ENCODE results near the gene NDP. TPM values are rescaled to one million over a fixed set of nuclear protein-coding genes. Genes with fewer than 3 reads are reported as not detected.
"Not testable (repeated sequence)": the region's sequence is repeated elsewhere in the genome, so short reads cannot be mapped to it uniquely, and the experiment has no call there.

Gene NDP
- total RNA-seq, 1 donor from 2014 or later = not detected

DNA sequence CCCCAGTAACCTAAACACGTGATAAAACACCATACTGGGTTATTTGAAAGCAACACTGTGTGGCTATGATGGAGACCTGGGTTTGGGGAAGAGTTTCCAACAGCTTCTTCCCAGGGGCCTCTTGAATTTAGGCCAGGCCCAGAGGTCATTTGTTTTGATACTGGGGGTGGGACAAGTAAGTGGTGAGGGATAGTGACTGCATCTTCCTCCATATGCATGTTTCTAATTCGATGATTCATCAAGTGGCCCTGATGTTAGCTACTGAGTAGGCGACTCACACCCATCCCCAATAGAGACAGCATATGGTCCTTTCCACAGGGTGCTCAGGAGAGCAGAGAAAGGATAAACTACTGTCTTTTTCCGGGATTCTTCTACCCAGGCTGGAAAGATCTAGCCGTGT lies 2.7 kb downstream of the NDP start:
- no peak for ATAC-seq

DNA sequence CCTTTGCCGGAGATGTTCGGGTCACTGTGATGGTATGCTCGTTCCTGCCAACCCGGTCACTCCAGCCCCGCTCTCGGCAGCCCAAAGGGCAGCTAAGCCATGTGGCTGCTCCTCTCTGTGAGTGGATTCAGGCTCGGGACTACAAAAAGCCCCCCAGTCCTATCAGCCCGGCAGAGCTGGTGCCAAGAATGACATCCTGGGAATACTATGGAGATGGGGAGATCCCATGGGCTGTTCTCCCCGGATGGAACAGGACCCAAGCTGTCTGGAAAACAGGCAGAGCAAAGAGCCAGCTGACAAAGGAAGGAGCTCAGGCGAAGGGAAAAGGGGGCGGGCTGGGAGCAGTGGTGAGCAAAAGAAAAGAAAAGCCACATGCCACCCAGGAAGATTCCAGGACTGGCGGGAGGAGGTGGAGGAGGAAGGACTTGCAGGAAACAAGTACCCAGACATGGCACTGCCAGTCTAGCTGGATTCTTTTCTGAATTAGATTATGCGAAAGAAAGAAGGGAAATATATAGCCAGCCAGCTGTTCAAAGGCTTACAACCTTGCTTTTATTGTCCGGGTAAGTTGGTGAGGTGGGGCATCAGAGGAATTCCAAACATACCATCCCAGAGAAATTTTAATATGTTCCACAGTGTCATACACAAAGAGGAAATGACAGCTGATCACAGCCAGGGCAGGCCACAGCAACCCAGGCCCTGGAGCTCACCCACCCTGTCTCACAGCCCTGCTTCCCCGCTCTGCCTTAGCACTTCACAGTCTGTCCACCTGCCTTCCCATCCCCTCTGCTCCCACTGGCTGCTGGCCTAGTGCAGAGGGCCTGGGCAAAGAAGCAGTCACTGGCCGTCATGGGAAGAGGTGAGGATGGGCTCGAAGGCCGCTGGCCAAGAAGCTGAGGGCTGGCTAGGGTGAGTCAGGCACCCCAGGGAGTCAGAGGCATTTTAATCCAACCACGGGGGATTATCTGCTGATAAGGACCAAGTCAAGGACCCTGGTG lies 3.4 kb downstream of the NDP start:
- ATAC-seq = no peak

DNA sequence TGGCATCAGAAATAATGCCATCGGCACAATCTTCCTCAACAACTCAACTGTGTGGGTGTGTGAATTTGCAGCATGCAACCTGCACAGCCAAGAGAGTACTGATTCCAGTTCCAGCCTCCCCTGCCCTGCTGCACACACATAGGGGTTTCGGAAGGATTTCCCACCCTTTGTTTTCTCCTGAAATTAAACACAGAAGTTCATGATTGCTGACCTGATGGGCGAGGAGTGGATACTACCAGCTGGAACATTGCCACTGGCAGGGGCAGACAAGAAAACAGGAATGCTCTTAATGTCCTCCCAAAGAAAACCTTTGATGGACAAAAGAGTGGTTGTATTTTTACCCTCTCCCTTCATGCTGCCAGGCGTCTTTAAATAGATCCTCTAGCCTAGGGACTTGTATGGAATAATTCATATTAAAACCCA lies 4.8 kb downstream of the NDP start:
- no peak for ATAC-seq

DNA sequence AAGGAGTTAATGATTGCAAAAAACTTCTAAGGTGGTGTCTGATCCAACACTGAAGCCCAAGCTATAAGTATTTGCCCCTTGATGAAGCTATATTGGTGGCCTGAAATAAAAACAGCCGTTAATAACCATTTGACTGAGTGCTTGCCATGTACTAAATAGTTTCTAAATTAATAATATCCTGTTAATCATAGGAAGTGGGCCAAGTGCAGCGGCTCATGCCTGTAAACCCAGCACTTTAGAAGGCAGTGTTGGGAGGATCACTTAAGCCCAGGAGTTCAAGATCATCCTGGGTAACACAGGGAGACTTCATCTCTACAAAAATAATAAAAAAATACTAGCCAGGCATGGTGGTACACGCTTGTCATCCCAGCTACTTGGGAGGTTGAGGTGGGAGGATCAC lies 8.3 kb downstream of the NDP start:
- no peak for ATAC-seq

DNA sequence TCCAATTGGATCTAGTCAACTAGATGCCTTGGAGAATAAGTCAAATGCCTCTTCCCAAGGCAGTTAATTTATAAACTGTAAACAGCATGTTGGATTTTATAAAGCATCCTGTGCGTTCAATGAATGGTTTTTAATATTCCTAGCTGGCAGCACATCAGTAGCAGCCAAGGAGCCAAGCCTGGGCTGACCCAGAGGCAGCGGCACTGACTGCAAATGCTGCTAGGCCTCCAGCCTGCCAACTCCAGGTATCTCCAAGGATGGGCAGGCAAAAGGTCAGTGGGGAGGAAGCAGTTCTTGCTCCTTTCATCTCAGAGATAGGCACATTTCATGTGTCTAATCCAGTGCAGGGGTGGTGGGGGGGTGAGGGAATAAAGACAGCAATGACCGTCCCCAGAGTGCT lies 9.5 kb downstream of the NDP start:
- ATAC-seq = no peak

DNA sequence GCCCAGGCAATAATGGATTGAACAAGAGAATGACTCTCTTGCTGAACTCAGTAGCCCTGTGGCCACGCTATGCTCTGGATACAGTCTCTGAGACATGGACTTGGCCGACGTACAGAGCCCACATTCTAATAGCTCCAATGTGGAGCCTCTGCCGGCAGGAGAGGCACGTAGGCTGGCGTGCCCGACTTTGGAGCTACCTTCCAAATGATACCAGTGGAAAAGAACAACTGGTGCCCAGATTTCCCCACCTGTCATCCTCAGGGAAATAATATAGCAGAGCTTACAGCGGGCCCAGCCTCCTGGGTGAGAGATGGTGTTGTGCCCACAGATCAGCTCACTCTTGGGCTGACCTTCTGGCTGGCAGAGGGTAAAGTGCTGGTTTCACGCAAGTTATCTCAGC lies 10.6 kb downstream of the NDP start:
- no peak for ATAC-seq

DNA sequence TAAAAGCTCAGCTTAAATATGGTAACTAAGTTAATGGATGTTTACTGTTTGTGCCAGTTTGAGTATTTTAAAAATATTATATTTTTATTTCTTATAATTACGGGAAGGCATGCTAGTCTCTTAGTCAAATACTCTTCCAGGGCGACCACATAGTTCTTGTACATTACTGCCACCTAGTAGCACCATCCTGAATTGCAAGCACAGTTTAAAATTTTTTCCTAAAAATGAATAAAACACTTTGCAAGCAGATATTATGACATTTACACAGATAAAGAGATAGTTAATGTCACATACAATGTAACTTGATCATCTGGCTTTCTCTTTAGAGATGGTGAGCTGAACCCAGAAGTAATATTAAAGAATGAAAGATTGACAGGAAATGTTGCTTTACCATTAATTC lies 11.5 kb downstream of the NDP start:
- no peak for ATAC-seq

DNA sequence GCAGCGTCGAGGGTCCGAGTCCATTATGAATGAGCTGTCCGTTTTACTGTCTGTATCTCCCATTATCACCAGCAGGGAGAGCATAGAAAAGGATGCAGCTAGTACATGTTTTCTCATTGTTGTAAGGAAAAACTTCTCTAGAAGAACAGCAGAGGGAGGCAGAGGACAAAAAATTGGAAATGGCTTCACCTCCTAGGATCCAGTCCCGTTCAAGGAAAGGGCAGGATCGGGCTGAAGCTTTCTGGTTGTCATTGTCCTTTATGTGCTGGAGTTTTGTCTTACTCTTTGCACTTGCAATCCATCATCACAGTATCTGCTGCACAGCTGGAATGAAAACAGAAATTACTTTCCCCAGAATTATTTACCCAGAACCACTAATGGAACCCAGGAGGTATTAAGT lies 14.7 kb downstream of the NDP start:
- peak; percentile 86 for ATAC-seq

DNA sequence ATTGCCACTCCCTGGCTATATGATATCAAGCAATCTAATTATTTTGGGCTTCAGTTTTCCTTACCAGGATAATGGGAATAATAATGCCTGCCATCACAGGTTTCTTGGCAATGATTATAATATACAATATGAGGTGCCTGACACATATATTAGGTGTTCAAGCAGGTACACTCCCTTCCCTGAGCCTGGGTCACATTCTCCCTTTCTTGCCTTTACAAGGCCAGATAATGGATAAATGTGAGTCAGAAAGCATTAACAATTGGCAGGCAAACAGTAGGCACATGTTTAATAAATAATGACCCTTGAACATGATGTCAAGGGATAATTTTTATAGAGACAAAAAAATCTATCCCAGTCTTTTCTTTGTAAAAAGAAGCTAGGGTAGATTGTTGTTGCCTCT lies 17.2 kb downstream of the NDP start:
- no peak for ATAC-seq

DNA sequence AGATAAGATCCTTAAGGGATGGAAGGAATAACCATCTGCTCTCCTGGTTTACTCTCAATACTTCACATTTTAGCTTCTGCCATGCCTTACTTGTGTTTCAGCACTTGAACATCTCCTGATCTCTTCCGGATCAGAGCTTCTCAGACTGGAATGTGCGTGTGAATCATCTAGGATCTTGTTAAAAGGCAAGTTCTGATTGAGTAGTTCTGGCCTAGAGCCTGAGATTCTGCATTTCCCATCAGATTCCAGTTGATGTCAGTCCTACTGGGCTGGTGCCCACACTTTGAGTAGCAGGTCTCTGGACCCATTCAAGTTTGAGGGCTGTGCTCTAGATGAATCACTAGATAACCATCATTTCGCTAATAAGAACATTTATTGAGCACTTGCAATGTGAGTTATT lies 20.0 kb downstream of the NDP start:
- ATAC-seq = no peak

DNA sequence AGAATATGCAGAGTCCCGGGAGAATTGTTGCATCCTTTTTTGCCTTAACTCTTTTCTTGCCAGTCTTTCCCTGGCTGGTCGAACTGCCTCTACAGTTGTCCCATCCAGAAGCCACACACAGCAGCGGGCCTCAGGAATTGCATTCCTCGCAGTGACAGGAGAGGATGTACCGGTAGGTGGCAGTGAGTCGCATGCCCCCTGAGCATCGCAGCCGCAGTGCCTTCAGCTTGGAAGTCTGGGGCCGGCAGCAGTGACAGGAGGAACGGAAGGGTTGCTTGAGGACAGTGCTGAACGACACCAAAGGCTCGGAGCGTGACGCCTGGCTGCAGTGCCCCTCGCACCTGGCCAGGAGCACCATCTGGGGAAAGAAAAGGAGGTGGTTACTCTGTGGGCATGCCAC lies 23.5 kb downstream of the NDP start:
- peak; percentile 35 for ATAC-seq

DNA sequence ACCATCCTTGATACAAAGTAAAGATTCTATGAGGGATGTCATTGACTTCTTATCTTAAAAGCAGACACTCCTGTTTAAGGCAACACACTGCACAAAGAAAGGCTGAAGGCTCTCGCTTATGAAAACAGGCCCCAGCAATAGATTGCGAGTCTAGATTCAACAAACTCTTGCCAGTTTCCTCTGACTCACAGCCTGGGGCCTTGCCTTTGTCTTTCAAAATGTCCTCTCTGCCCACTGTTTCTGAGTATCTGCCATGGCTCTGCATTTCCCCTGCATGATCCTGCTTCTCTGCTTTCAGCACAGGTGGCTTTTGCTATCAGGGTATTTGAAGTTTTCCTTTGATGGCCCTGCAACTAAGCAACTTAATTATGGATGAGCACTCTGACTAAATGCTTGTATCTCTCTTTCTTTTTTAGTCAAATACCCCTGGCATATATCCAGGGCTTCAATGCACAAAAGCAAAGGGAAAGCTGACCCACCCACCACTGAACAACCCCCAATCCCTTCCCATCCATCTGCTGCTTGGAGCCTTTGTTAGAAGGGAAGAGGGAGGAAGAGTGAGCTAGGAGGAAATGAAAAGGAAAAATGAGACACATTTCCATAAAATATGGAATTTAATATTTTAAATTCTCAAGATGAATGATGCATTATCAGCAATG lies 32.2 kb downstream of the NDP start:
- peak; percentile 43 for ATAC-seq

DNA sequence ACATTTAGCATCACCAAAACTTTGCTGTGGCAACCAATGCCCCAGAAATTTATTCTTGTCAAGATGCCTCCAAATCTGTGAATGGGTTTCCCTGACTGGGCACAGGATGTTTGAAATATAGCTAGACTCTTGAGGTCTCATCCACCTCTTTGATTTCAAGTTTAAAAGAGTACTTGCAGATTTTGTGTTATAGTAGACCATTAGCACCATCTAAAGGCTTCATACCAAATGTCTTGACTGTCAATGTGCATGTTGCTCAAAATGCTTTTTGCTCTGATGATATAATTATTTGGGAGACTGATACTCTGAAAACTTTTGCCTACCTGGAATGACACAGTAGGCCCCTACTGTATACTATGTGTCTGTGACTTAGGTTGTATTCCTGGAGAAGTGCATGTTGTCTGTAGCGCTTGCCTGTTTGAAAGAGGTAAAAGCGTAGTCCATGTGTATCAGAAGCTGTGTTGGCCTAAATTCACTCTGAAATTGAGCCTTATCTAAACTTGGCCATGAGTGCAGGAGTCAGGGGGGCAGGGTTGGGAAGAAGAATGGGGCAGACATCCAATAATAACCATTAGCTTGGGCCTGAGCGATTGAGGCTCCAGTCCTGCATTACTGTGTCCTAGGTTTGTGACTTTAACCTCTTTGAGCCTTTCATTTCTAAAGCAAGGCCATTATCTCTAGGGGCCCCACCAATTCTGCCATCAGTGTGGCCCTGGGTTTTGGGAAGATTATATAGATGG lies 33.8 kb downstream of the NDP start:
- ATAC-seq = no peak

DNA sequence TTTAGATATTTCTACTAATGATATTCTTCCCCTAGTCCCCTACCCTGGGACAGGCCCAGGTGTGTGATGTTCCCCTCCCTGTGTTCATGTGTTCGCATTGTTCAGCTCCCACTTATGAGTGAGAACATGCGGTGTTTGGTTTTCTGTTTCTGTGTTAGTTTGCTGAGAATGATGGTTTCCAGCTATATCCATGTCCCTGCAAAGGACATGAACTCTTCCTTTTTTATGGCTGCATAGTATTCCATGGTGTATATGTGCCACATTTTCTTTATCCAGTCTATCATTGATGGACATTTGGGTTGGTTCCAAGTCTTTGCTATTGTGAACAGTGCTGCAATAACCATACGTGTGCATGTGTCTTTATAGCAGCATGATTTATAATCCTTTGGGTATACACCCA lies 51.2 kb downstream of the NDP start:
- not testable (repeated sequence) for ATAC-seq

DNA sequence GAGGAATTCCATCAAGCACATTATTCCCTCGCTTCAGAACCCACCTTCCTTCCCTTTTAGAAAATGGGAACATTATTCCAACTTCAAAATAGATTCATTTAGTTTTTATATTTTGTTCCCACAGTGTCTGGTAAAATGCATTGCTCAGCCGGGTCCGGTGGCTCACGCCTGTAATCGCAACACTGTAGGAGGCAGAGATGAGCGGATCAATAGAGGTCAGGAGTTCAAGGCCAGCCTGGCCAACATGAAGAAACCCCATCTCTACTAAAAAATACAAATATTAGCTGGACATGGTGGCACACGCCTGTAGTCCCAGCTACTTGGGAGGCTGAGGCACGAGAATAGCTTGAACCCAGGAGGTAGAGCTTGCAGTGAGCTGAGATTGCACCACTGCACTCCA lies 62.4 kb downstream of the NDP start:
- ATAC-seq = not testable (repeated sequence)

DNA sequence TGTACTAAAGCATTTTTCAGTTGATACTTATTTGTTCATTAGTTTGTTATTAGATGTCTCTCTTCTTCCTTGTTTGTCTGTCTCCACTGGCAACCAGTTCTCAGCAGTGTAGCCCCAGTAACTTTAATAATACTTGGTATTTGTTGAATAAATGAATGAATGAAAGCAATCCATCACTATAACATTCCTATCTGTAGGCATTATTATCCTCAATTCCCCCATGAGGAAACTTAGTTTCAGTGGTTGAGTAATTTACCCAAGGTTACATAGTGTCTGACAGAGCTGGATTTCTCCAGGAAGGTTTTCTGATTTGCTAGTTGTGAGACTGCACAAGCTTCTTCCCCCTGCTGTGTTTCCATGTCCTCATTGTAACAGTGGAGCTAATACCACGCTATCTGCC lies 63.2 kb downstream of the NDP start:
- ATAC-seq = no peak

DNA sequence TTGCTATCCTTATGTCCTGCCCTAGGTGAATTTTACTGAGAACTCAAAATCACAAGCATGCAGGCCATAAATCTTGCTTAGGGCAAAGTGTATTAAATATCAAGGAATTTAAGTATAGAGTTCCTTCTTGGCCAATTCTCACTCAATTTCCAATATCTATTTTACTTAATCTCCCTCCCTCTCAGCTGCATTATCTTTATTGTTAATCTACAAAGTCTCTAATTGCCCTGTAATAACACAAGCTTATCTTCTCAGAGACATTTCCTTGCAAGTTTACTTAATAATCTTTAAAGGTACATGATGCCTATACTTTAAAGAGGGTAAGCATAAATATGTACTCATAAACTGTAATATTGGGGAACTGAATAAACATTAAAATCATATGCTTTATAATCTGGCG lies 64.0 kb downstream of the NDP start:
- ATAC-seq = no peak

DNA sequence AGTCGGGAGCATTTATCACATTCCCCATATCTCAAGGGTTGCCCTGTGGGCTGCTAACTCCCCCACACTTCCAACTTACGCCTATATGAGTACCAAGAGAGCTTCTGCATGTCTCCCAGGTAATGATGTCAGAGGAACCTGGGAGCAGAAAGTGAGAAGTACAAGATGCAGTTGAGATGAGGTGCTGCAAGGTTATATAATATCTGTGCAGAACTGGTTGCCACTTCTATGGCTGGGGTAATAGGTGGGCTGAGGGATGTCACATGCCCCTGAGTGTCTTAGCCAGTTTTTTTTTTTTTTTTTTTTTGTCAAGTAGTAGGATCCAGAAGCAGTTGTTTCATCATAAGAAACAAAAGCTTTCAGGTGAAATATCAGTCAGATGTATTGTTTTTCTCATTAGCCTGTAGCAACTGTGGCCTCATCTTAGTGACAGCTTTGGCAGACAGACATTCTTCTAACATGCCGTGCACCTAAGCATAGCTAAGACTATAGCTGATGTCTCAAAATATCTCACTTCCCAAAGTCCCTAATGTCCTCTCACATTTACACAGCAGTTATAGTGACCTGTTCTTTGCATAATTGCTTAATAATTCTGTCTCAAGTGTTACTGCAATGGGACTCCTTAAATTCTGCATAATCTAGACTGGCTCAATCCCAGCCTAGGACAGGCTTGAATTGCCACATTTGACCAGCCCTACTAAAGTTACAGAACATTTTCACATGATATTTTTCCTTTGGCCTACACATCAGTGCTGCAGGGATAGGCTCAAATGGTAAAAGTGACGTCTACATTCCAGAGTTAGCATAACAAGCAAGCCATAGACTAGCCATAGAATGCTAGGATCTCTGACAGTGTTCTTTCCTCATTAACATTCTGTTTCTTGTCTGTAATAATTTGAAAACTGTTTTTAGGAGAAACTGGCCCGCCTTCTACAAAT lies 73.0 kb downstream of the NDP start:
- no peak for ATAC-seq
